HG02943 (cell line): ENCODE data around the gene ZC3H7B.

Experiments
- ATAC-seq: cut with Tn5 transposase; IDR thresholded peaks from one replicate; pipeline ENCODE4 v1.9.1; 2021; ENCODE audit warnings: mild to moderate bottlenecking, low read depth, moderate library complexity; ENCODE audit not compliant: unreplicated experiment

Gene ZC3H7B

GRCh38 chr22:41351011-41351410 lies 49.7 kb downstream of the ZC3H7B start:
- ATAC-seq, result no peak

DNA sequence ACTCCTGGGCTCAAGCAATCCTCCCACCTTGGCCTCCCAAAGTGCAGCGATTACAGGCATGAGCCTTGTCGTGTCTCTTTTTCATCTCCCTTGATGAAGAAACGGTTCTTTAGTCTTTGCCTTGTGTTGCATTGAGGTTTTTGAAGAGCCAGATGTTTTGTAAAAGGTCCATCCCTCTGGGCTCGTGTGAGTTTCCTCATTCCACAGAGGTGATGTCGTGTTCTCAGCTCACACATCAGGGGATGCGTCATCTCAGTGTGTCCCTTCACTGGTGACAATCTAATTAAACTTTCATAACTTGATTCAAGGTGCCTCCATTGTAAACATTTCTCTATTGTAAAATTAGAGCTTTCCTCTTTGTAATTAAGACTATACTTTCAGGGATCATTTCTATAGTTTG lies 50.7 kb downstream of the ZC3H7B start:
- no peak for ATAC-seq

GRCh38 chr22:41353862-41354575 lies 52.7 kb downstream of the ZC3H7B start:
- ATAC-seq, result no peak

- no peak for ATAC-seq
These were observed 53.7 kb downstream of the ZC3H7B start for GRCh38 chr22:41354979-41355378.

GRCh38 chr22:41355895-41356294 lies 54.6 kb downstream of the ZC3H7B start:
- ATAC-seq, result no peak

DNA sequence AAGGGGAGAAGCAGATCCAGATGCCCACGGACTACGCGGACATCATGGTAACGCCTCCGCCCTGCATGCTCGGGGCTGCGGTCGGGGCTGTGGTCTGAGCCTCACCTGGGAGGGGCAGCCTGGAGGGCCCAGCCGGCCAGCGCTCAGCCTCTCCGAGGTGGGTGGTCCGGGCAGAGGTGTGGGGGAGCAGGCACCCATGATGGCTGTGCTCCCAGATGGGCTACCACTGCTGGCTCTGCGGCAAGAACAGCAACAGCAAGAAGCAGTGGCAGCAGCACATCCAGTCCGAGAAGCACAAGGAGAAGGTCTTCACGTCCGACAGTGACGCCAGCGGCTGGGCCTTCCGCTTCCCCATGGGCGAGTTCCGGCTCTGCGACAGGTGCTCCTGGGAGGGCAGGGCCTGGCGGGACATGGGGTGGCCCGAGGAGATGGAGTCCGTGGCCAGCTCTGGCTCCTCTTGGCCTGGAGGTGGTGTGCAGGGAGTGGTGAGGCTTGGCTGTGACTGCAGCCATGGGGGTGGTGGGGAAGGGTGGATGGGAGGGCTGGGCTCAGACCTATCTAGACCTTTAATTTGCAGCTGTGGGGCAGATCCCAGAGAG lies 55.2 kb downstream of the ZC3H7B start:
- no peak for ATAC-seq

DNA sequence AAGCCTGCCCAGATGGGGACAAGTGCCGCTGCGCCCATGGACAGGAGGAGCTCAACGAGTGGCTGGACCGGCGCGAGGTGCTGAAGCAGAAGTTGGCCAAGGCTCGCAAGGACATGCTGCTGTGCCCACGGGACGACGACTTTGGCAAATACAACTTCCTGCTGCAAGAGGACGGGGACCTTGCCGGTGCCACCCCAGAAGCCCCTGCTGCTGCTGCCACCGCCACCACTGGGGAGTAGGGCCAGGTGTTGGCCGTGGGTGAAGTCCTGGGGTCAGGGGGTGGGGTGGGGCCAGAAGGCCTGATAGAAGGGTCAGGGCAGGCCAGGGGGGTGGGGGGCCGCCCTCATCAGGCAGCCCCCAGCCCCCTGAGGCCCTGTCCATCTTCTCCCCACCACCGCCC lies 55.9 kb downstream of the ZC3H7B start:
- ATAC-seq, result no peak

- ATAC-seq, result no peak
These were observed 57.6 kb downstream of the ZC3H7B start for GRCh38 chr22:41358927-41359326.

- ATAC-seq, result no peak
These were observed 58.1 kb downstream of the ZC3H7B start for GRCh38 chr22:41359376-41359775.

GRCh38 chr22:41360126-41360525 lies 58.8 kb downstream of the ZC3H7B start:
- no peak for ATAC-seq

- no peak for ATAC-seq
These were observed 60.5 kb downstream of the ZC3H7B start for GRCh38 chr22:41361716-41362310.

DNA sequence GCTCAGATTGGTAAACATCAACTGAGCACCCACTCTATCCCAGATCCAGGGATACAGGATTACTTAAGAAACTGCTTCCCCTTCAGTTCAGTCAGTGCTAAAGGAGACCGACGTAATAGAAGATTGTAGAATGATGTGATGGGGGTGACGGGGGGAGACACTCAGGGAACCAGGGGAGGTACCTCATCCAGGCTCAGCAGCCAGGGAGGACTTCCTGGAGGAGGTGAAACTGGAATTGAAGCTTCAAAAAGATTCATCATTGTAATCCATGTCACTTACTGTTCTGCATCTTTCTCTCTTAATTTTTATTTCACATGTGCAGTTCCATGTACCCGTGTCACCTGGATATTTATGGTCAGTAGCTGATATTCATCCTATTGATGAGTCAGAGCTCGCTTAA lies 61.3 kb downstream of the ZC3H7B start:
- no peak for ATAC-seq

DNA sequence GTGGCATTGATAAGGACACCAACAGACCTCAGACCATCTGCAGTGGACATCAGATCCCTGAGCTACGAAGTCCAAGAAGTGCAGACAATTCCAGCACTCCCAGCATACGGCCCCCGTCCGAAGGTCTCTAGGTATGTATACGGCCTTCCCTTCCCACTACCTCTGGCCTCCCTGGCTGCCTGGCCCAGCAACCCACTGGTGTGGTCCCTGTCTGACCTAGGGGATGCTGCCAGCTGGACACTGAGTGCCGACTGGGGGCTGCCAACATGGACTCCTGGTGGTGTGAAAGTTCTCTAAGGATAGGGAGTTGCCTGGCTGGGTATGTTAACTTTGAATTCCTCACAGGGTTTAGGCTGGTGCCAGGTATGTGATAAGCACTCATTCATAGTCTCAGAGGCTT lies 62.9 kb downstream of the ZC3H7B start:
- ATAC-seq, result no peak

GRCh38 chr22:41364955-41365354 lies 63.6 kb downstream of the ZC3H7B start:
- ATAC-seq, result no peak

DNA sequence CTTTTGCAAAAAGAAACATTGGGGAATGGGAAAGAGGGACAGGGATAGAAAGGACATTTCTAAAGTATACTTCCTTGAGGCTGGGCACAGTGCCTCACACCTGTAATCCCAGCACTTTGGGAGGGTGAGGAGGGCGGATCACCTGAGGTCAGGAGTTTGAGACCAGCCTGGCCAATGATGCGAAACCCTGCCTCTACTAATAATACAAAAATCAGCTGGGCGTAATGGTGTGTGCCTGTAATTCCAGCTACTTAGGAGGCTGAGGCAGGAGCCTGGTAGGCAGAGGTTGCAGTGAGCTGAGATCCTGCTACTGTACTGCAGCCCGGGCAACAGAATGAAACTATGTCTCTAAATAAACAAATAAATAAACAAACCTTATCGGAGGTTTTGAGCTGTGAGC lies 64.1 kb downstream of the ZC3H7B start:
- ATAC-seq, result no peak

DNA sequence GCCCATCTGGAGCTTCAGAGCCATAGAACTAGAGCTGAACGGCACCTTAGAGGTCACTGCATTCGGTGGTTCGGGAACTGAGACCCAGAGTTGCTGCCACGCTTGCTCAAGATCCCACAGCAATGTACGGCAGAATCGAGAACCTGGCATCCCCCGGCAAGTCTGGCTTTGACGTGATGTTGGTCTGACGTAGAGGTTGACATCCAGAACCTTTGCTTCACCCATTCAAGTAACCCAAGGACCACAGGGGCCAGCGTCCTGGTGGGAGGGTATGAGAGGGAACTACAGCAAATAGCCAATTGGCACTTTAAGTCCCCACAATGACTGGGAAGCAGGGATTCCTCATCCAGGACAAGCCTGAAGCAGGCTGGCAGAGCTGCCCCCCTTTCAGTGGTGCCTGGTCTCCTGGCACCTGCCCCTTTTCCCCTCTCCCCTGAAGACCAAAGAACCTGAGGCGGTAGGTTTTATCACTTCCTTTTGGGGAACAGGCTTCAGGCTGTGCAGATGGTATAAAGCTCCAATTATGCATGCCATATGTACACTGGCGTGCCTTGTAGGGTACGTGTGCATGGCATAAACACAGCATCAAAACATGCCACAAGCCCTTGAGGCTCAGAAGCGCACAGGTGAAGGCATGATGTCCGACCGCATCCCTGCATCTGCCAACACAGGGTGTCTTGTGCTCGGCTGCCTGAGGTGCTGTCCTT lies 65.2 kb downstream of the ZC3H7B start:
- no peak for ATAC-seq

DNA sequence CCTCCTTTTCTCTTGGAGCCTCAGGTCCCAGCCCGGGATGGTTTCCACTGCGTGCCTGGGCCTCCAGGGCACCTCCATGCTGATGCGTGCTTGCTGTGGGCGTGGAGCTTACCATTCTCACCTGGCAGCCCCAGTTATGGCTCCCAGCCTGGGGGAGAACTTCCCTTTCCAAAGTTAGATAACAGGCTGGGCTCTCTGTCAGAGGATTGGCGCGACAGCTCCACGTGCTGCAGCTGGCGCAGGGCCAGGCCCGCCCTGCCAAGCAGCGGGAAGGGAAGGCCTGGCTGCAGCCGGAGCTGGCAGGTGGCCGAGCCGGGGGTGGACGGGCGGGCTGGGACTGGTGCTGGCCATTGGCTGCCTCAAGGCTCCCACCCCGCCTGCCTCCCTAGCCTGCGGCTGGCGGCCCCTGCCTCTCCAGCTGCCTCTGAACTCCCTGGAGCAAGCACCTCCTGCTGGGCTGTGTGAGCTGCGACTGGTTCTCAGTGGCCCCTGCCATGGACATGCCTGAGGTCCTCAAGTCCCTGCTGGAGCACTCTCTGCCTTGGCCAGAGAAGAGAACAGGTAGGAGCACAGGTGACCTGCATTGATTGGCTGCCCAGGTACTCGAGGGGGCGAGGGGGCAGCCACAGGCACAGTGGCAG lies 65.8 kb downstream of the ZC3H7B start:
- no peak for ATAC-seq

- ATAC-seq, result no peak
These were observed 66.6 kb downstream of the ZC3H7B start for GRCh38 chr22:41367680-41368542.

DNA sequence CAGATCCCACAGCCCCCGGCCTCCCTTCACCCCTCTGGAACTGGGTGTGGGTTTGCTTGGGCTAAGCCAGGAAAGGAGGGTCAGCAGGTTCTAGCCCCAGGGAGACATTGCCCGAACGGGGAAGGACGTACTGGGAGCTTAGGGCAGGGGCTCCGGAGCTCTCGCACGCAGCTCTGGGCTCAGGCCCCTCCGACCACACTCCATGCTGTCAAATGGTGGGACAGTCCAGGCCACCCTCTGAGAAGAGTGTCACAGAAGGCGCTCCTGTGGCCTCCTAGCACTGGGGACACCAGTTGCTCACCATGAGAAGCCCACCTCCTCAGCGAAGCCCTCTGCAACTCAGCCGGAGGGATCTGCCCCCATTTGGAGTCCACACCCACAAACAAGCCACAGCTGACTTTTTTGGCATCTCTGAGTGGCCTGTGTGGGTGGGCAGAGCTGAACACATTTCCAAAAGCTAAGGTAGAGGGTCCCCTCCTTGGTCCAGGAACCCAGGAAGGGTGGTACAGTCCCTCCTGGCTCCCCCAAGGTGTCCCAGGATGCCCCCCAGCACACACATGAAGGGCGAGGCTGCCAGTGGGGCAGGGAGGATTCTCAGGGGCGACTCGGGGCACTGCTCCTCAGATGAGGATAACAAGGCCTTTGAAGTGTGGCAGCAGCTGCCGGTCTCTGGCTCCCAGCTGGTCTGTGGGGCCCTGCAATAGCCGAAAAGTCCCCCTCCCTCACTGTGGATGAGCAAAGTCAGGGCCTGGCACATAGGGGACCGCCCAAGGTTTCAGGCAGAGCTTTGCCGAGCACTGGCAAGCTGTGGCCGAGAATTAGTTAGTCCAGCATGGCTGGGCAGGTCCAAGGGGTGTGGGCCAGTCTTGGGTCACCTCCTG lies 67.5 kb downstream of the ZC3H7B start:
- ATAC-seq, result no peak
